SH-SY5Y (cell line): Measurements from ENCODE around the gene PGGHG.

ENCODE experiments used
- GATA2 ChIP-seq: IDR thresholded peaks from 2 replicates; pipeline ENCODE4 v1.6.1; 2011; ENCODE audit warnings: mild to moderate bottlenecking, low read depth, low read length
- GATA3 ChIP-seq: IDR thresholded peaks from 2 replicates; pipeline ENCODE4 v1.6.1; 2011; ENCODE audit warnings: low read depth, mild to moderate bottlenecking, low read length, moderate library complexity

- TF ChIP-seq GATA2 (no peak), GATA3 (no peak)
These were observed 16.3 kb downstream of the PGGHG start for GRCh38 chr11:304915-305843.
